Natural killer cell treated with Interleukin-12 subunit alpha and Interleukin-12 subunit beta and Interleukin-15 and Interleukin-18, amount 100 ng/mL, for 72 hours (primary cell): ENCODE measurements around the gene MISP. TPM values are rescaled to one million over a fixed set of nuclear protein-coding genes. Genes with fewer than 3 reads are reported as not detected.

Source experiments
- ATAC-seq, 2 donors: fragments of 150-1000 bp; cut with Tn5 transposase in 1 of 2; sonication (Bioruptor Pico), chemical (Tn5 transposase) in 1 of 2; 2 replicates each; pipeline ENCODE4 v1.10.0; 2021
- DNase-seq: peaks from one replicate; pipeline ENCODE4 v3.0.0; 2022; ENCODE audit warnings: low spot score
- H3K27ac Mint-ChIP-seq, 2 donors: 1 replicate in 1 of 2; 2 replicates in 1 of 2; pipeline ENCODE4 v1.8.0; 2022; ENCODE audit warnings: mixed read lengths in 2 of 2, mild to moderate bottlenecking in 1 of 2, moderate library complexity in 1 of 2
- H3K27me3 Mint-ChIP-seq, 2 donors: 1 replicate in 1 of 2; 2 replicates in 1 of 2; pipeline ENCODE4 v1.8.0; 2022; ENCODE audit warnings: mixed read lengths in 2 of 2
- H3K36me3 Mint-ChIP-seq: one replicate; pipeline ENCODE4 v1.8.0; 2022; ENCODE audit warnings: mixed read lengths
- H3K4me1 Mint-ChIP-seq, 2 donors: 1 replicate in 1 of 2; 2 replicates in 1 of 2; pipeline ENCODE4 v1.8.0; 2022; ENCODE audit warnings: low read depth in 2 of 2, mixed read lengths in 2 of 2, mild to moderate bottlenecking in 1 of 2
- H3K4me3 Mint-ChIP-seq: one replicate; pipeline ENCODE4 v1.8.0; 2022; ENCODE audit warnings: mixed read lengths
- H3K9me3 Mint-ChIP-seq: 2 replicates; pipeline ENCODE4 v1.8.0; 2022; ENCODE audit warnings: mixed read lengths
- total RNA-seq, 2 donors: library from RNA; stranded (reverse); gene quantifications; one replicate each; pipeline ENCODE4 v1.2.3, GENCODE V29; 2022

MISP gene
- total RNA-seq, 2 donors from 2014 or later: not detected

DNA sequence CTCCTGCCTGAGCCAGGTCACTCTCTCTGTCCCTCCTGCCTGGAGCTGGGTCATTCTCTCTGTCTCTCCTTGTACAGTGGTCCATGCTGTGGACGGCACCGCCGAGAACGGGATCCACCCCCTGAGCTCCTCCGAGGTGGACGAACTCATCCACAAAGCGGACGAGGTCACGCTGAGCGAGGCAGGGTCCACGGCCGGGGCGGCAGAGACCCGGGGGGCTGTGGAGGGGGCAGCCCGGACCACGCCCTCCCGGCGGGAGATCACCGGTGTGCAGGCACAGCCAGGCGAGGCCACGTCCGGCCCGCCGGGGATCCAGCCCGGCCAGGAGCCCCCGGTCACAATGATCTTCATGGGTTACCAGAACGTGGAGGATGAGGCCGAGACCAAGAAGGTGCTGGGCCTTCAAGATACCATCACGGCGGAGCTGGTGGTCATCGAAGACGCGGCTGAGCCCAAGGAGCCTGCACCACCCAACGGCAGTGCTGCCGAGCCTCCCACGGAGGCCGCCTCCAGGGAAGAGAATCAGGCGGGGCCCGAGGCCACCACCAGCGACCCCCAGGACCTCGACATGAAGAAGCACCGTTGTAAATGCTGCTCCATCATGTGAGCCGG, 4.6 kb upstream of the MISP start:
- DNase-seq: no peak
- Mint-ChIP-seq H3K4me1 (no peaks in the 10 kb centered on the region), H3K27me3 (no peaks in the 10 kb centered on the region), H3K4me3 (no peak overlapping the region), H3K27ac (no peak overlapping the region), H3K9me3 (no peaks in the 10 kb centered on the region), H3K36me3 (no peaks in the 10 kb centered on the region)
- no peak for ATAC-seq

- no peaks in the 10 kb centered on the region for H3K36me3 Mint-ChIP-seq
- H3K9me3 Mint-ChIP-seq: no peaks in the 10 kb centered on the region
- no peak overlapping the region for H3K4me3 Mint-ChIP-seq
- H3K4me1 Mint-ChIP-seq: no peaks in the 10 kb centered on the region
- DNase-seq (no peak), ATAC-seq (no peak)
- H3K27ac Mint-ChIP-seq: no peak overlapping the region
- no peaks in the 10 kb centered on the region for H3K27me3 Mint-ChIP-seq
Measured at GRCh38 chr19:746956-747355, 4.0 kb upstream of the MISP start.

DNA sequence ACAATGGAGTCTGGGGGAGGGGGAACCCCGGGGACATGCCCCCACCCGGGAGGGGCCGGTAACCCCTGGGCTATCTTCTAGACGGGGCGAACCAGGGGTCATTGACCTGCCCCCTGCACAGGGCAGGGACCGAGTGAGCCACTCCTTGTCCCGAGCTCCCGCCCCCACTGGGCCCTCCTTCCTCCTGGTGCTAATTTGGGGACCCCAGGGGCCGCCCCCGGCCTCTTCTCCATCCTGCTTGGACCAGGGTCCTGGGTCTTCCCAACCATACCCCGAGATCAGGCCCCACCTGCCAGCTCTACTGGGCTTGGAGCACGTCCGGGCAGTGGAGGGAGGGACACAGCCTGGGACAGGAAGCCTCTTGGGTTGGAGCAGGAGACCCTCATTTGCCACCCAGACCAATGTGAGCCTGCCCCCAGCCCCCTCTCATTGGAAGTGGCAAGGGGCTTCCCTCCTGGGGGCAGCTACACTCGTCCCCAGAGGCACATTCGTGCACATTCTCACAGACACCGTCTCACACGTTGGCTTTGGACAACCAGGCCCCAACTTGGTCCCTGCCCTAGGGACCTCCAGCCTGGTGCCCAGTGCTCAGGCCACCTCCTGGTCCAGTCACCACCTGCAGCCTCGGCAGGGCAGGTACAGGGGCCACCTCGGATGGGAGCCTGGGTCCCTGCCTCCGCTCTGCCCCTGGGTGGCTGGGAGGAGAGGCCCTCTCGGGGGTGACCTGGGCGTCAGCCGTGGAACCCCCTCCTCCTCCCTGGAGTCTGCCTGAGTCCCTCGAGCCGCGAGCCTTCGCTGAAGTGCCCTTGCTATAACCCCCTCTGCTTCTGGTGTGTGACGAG, 3.3 kb upstream of the MISP start:
- Mint-ChIP-seq H3K4me3 (no peak overlapping the region), H3K4me1 (no peaks in the 10 kb centered on the region)

DNA sequence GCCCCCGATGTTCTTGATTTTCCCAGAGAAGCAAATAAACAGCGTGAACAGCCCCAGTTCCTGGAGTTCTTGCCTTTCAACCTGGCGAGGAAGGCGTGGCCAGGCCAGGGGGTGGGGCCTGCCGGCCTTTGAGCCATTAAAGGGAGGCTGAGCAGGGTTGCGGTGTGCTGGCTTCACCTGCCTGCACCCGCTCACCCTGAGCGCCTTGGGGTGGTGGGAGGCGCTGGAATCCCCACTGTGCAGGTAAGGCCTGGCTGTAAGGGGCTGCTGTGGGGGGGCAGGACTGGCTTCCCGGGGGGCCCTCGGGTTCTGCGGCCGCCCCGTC, 2.7 kb upstream of the MISP start:
- Mint-ChIP-seq H3K9me3 (no peaks in the 10 kb centered on the region), H3K4me3 (no peak overlapping the region), H3K4me1 (no peaks in the 10 kb centered on the region), H3K27me3 (peaks cover 0 to 2% of the 10 kb centered on the region in 2 donors), H3K27ac (no peak overlapping the region), H3K36me3 (no peaks in the 10 kb centered on the region)
- ATAC-seq: no peak
- DNase-seq: no peak

More for the DNA sequence above, 3.3 kb upstream of the MISP start:
- Mint-ChIP-seq H3K27me3 (no peaks in the 10 kb centered on the region), H3K36me3 (no peaks in the 10 kb centered on the region), H3K9me3 (no peaks in the 10 kb centered on the region), H3K27ac (no peak overlapping the region)
- DNase-seq: no peak
- ATAC-seq: no peak

- Mint-ChIP-seq H3K27me3 (peaks cover 0 to 2% of the 10 kb centered on the region in 2 donors), H3K4me1 (no peaks in the 10 kb centered on the region), H3K9me3 (no peaks in the 10 kb centered on the region), H3K36me3 (no peaks in the 10 kb centered on the region), H3K27ac (no peak overlapping the region), H3K4me3 (no peak overlapping the region)
- no peak for ATAC-seq
- no peak for DNase-seq
Measured at GRCh38 chr19:749811-750210, 1.1 kb upstream of the MISP start.

GRCh38 chr19:751501-752341, 809 bp downstream of the MISP start:
- Mint-ChIP-seq H3K27ac (no peak overlapping the region), H3K9me3 (no peaks in the 10 kb centered on the region), H3K4me1 (no peaks in the 10 kb centered on the region), H3K4me3 (no peak overlapping the region), H3K27me3 (peaks cover 0 to 2% of the 10 kb centered on the region in 2 donors), H3K36me3 (no peaks in the 10 kb centered on the region)
- ATAC-seq (no peak), DNase-seq (no peak)

DNA sequence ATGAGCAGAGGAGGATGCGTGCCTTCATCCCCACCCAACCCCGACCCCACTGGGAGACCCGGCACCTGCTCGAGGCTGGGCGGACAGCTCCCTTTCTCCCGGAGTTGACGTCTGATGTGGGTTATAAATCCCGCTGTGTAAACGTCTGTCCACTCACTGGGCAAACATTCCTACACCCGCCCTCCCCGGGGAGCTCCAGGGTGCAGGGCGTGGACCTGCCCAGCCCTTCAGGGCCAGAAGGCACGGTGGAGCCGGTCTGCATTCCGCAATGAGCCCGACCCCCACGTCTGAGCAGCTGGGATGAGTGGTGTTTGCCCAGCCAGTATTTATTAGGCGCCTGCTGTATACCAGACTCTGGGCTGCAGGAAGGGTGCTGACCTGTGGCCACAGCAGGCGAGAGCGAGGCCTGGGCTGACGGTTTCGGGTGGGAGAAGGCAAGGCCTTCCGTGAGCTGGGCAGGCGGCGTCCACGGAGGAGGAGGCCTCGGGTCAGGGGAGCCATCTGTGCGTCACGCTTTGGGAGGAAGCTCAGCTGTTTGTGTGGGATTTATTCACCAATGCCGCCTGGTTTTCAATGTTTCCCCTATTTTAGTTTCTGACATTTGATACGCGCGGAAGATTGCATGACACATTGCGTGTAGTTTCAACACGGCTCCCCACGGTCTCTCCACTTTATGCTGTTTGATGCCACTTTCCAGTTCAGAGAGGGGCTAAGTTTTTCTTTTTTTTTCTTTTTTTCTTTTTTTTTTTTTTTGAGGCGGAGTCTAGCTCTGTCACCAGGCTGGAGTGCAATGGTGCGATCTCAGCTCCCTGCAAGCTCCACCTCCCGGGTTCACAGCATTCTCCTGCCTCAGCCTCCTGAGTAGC, 2.0 kb downstream of the MISP start:
- no peak overlapping the region for H3K4me3 Mint-ChIP-seq
- ATAC-seq: no peak
- no peak for DNase-seq
- no peak overlapping the region for H3K27ac Mint-ChIP-seq
- H3K4me1 Mint-ChIP-seq: no peaks in the 10 kb centered on the region
- no peaks in the 10 kb centered on the region for H3K9me3 Mint-ChIP-seq
- H3K27me3 Mint-ChIP-seq: peaks cover 0 to 2% of the 10 kb centered on the region in 2 donors
- no peaks in the 10 kb centered on the region for H3K36me3 Mint-ChIP-seq

GRCh38 chr19:754530-754929, 3.6 kb downstream of the MISP start:
- H3K27me3 Mint-ChIP-seq: peaks cover 0 to 2% of the 10 kb centered on the region in 2 donors
- DNase-seq (no peak), ATAC-seq (no peak)
- peaks cover 1% of the 10 kb centered on the region for H3K9me3 Mint-ChIP-seq
- no peak overlapping the region for H3K4me3 Mint-ChIP-seq
- no peak overlapping the region for H3K27ac Mint-ChIP-seq
- no peaks in the 10 kb centered on the region for H3K4me1 Mint-ChIP-seq
- H3K36me3 Mint-ChIP-seq: no peaks in the 10 kb centered on the region

GRCh38 chr19:755063-755462, 4.2 kb downstream of the MISP start:
- DNase-seq: no peak
- H3K36me3 Mint-ChIP-seq: no peaks in the 10 kb centered on the region
- no peaks in the 10 kb centered on the region for H3K4me1 Mint-ChIP-seq
- peaks cover 3% of the 10 kb centered on the region for H3K9me3 Mint-ChIP-seq
- no peak overlapping the region for H3K4me3 Mint-ChIP-seq
- H3K27ac Mint-ChIP-seq: no peak overlapping the region
- no peak for ATAC-seq
- peaks cover 0 to 6% of the 10 kb centered on the region in 2 donors for H3K27me3 Mint-ChIP-seq

- no peak overlapping the region for H3K4me3 Mint-ChIP-seq
- ATAC-seq: peak; percentile 66 to 80
- no peaks in the 10 kb centered on the region for H3K4me1 Mint-ChIP-seq
- H3K9me3 Mint-ChIP-seq: peaks cover 3% of the 10 kb centered on the region
- no peaks in the 10 kb centered on the region for H3K36me3 Mint-ChIP-seq
- H3K27me3 Mint-ChIP-seq: peaks cover 0 to 6% of the 10 kb centered on the region in 2 donors
- H3K27ac Mint-ChIP-seq: no peak overlapping the region
- no peak for DNase-seq
Measured at GRCh38 chr19:756236-756635, 5.3 kb downstream of the MISP start.

DNA sequence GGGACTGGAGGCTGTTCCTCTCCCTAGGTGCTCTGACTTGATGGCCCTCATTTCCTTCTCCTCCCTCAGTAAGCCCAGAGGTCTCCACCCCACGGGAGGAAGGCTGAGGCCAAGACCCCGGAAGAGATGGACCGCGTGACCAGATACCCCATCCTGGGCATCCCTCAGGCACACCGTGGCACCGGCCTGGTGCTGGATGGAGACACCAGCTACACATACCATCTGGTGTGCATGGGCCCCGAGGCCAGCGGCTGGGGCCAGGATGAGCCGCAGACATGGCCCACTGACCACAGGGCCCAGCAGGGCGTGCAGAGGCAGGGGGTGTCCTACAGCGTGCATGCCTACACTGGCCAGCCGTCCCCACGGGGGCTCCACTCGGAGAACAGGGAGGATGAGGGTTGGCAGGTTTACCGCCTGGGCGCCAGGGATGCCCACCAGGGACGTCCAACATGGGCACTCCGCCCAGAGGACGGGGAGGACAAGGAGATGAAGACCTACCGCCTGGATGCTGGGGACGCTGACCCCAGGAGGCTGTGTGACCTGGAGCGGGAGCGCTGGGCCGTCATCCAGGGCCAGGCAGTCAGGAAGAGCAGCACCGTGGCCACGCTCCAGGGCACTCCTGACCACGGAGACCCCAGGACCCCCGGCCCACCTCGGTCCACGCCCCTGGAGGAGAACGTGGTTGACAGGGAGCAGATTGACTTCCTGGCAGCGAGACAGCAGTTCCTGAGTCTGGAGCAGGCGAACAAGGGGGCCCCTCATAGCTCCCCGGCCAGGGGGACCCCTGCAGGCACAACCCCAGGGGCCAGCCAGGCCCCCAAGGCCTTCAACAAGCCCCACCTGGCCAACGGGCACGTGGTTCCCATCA, 6.1 kb downstream of the MISP start:
- DNase-seq (no peak), ATAC-seq (peak in 1 of 2 donors; percentile 22)
- H3K27me3 Mint-ChIP-seq: peaks cover 0 to 6% of the 10 kb centered on the region in 2 donors
- no peaks in the 10 kb centered on the region for H3K36me3 Mint-ChIP-seq
- H3K4me3 Mint-ChIP-seq: no peak overlapping the region
- H3K4me1 Mint-ChIP-seq: no peaks in the 10 kb centered on the region
- no peak overlapping the region for H3K27ac Mint-ChIP-seq
- H3K9me3 Mint-ChIP-seq: peaks cover 3% of the 10 kb centered on the region

DNA sequence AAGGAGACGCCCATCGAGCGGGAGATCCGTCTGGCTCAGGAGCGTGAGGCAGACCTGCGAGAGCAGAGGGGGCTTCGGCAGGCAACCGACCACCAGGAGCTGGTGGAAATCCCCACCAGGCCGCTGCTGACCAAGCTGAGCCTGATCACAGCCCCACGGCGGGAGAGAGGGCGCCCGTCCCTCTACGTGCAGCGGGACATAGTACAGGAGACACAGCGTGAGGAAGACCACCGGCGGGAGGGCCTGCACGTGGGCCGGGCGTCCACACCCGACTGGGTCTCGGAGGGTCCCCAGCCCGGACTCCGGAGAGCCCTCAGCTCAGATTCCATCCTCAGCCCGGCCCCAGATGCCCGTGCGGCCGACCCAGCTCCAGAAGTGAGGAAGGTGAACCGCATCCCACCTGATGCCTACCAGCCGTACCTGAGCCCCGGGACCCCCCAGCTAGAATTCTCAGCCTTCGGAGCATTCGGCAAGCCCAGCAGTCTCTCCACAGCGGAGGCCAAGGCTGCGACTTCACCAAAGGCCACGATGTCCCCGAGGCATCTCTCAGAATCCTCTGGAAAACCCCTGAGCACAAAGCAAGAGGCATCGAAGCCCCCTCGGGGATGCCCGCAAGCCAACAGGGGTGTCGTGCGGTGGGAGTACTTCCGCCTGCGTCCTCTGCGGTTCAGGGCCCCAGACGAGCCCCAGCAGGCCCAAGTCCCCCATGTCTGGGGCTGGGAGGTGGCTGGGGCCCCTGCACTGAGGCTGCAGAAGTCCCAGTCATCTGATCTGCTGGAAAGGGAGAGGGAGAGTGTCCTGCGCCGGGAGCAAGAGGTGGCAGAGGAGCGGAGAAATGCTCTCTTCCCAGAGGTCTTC, 7.1 kb downstream of the MISP start:
- peaks cover 3% of the 10 kb centered on the region for H3K9me3 Mint-ChIP-seq
- no peak overlapping the region for H3K27ac Mint-ChIP-seq
- no peak for DNase-seq
- no peak for ATAC-seq
- no peak overlapping the region for H3K4me3 Mint-ChIP-seq
- H3K4me1 Mint-ChIP-seq: no peaks in the 10 kb centered on the region
- H3K27me3 Mint-ChIP-seq: peaks cover 0 to 4% of the 10 kb centered on the region in 2 donors
- H3K36me3 Mint-ChIP-seq: no peaks in the 10 kb centered on the region
